Smooth muscle cell (in vitro differentiated cells): ENCODE measurements around the gene NFE2L2. TPM values are rescaled to one million over a fixed set of nuclear protein-coding genes. Genes with fewer than 3 reads are reported as not detected.

Experiments
- DNase-seq: peaks from one replicate; lab custom pipeline; 2025; ENCODE audit not compliant: unreplicated experiment; lab: John Stamatoyannopoulos, UW
- H2AFZ ChIP-seq: fragments of 200-600 bp; sonication (generic); 2 replicates; pipeline ENCODE4 v1.6.0; 2016; ENCODE audit warnings: antibody characterized with exemption, low read depth, mild to moderate bottlenecking
- H3F3A ChIP-seq: fragments of 200-600 bp; sonication (generic); 2 replicates; pipeline ENCODE4 v1.6.0; 2017; ENCODE audit warnings: antibody characterized with exemption, low read depth
- H3K27ac ChIP-seq: fragments of 200-600 bp; sonication (generic); 2 replicates; pipeline ENCODE4 v1.5.1; 2016; ENCODE audit warnings: low read depth, mild to moderate bottlenecking
- H3K27me3 ChIP-seq: fragments of 200-600 bp; sonication (generic); 2 replicates; pipeline ENCODE4 v1.6.1; 2016; ENCODE audit warnings: low read depth, mild to moderate bottlenecking
- H3K36me3 ChIP-seq: fragments of 200-600 bp; sonication (generic); 2 replicates; pipeline ENCODE4 v1.5.1; 2016; ENCODE audit warnings: low read depth
- H3K4me1 ChIP-seq: fragments of 200-600 bp; sonication (generic); 2 replicates; pipeline ENCODE4 v1.5.1; 2016; ENCODE audit warnings: low read depth
- H3K4me2 ChIP-seq: fragments of 200-600 bp; sonication (generic); 2 replicates; pipeline ENCODE4 v1.6.0; 2016; ENCODE audit warnings: mild to moderate bottlenecking
- H3K4me3 ChIP-seq: fragments of 200-600 bp; sonication (generic); 2 replicates; pipeline ENCODE4 v1.5.1; 2016; ENCODE audit warnings: mild to moderate bottlenecking
- H3K79me2 ChIP-seq: fragments of 200-600 bp; sonication (generic); 2 replicates; pipeline ENCODE4 v1.6.0; 2016; ENCODE audit warnings: low read depth, mild to moderate bottlenecking
- H3K9ac ChIP-seq: fragments of 200-600 bp; sonication (generic); 2 replicates; pipeline ENCODE4 v1.6.0; 2016; ENCODE audit warnings: low read depth
- H3K9me3 ChIP-seq: fragments of 200-600 bp; sonication (generic); replicated peaks from 2 replicates; pipeline ENCODE4 v1.5.1; 2016; ENCODE audit warnings: low read depth
- H4K20me1 ChIP-seq: fragments of 200-600 bp; sonication (generic); 2 replicates; pipeline ENCODE4 v1.6.0; 2016; ENCODE audit warnings: low read depth
- CTCF ChIP-seq: fragments of 200-600 bp; sonication (generic); IDR thresholded peaks from 2 replicates; pipeline ENCODE4 v1.5.1; 2017; ENCODE audit warnings: borderline replicate concordance, mild to moderate bottlenecking, antibody characterized with exemption; ENCODE audit not compliant: insufficient read depth, poor library complexity, severe bottlenecking
- WGBS: methylation state at CpG from one replicate; pipeline ENCODE4 v1.1.7; 2016; ENCODE audit warnings: low lambda C conversion rate; 5-methylcytosine and 5-hydroxymethylcytosine counted together
- polyA plus RNA-seq: library from polyadenylated mRNA; unstranded; fragments of >200 nt; fragmentation: Nextera tagmentation; extraction: Ambion mirVana; gene quantifications from 2 replicates; pipeline ENCODE4 v1.2.1, GENCODE V29; 2016
- total RNA-seq: library from RNA; depleted of rRNA; stranded (reverse); fragments of >200 nt; gene quantifications from 2 replicates; pipeline ENCODE4 v1.2.3, GENCODE V29; 2014

Gene NFE2L2
- total and polyA plus RNA-seq, 2 experiments from 2014 or later: 64.4 to 118 TPM

GRCh38 chr2:177282787-177283572, 18.5 kb upstream of the NFE2L2 start:
- H3K4me2 ChIP-seq: no peak overlapping the region

GRCh38 chr2:177282181-177282641, 17.7 kb upstream of the NFE2L2 start:
- H3K9ac ChIP-seq: no peak overlapping the region
- no peak overlapping the region for H3K4me2 ChIP-seq
- no peaks in the 10 kb centered on the region for H3K27me3 ChIP-seq
- 25% methylated on average over 3 of the region's 3 CpGs for WGBS
- H3K9me3 ChIP-seq: no peaks in the 10 kb centered on the region
- H4K20me1 ChIP-seq: no peaks in the 10 kb centered on the region
- no peak for DNase-seq
- no peak overlapping the region for H2AFZ ChIP-seq
- H3F3A ChIP-seq: no peaks in the 10 kb centered on the region
- no peak for TF ChIP-seq CTCF
- no peak overlapping the region for H3K4me3 ChIP-seq
- no peaks in the 10 kb centered on the region for H3K4me1 ChIP-seq
- no peaks in the 10 kb centered on the region for H3K79me2 ChIP-seq
- H3K36me3 ChIP-seq: no peaks in the 10 kb centered on the region
- H3K27ac ChIP-seq: no peak overlapping the region

More at GRCh38 chr2:177282787-177283572, 18.5 kb upstream of the NFE2L2 start:
- no peak overlapping the region for H3K4me3 ChIP-seq
- no peaks in the 10 kb centered on the region for H3F3A ChIP-seq
- no peak for TF ChIP-seq CTCF
- no peak for DNase-seq
- H3K36me3 ChIP-seq: no peaks in the 10 kb centered on the region
- H3K79me2 ChIP-seq: no peaks in the 10 kb centered on the region
- H3K27me3 ChIP-seq: no peaks in the 10 kb centered on the region
- H4K20me1 ChIP-seq: no peaks in the 10 kb centered on the region
- H3K9me3 ChIP-seq: no peaks in the 10 kb centered on the region
- H3K27ac ChIP-seq: no peak overlapping the region
- WGBS: 95% methylated on average over 5 of the region's 5 CpGs
- no peak overlapping the region for H3K9ac ChIP-seq
- no peaks in the 10 kb centered on the region for H3K4me1 ChIP-seq
- H2AFZ ChIP-seq: no peak overlapping the region

- no peak for TF ChIP-seq CTCF
- Histone ChIP-seq H3K79me2 (no peaks in the 10 kb centered on the region), H3K9ac (no peak overlapping the region), H4K20me1 (no peaks in the 10 kb centered on the region), H3K4me3 (no peak overlapping the region), H3K4me2 (peak overlapping the region; percentile 59), H3K9me3 (no peaks in the 10 kb centered on the region), H3K27me3 (no peaks in the 10 kb centered on the region), H3F3A (no peaks in the 10 kb centered on the region), H2AFZ (no peak overlapping the region), H3K4me1 (no peaks in the 10 kb centered on the region), H3K36me3 (no peaks in the 10 kb centered on the region), H3K27ac (no peak overlapping the region)
- 65% methylated on average over 6 of the region's 6 CpGs for WGBS
- DNase-seq: no peak
These were observed 17.1 kb upstream of the NFE2L2 start for GRCh38 chr2:177281400-177282180.
